GM18498 (cell line): ENCODE results near the gene FAM124B.
"Not testable (repeated sequence)": the region's sequence is repeated elsewhere in the genome, so short reads cannot be mapped to it uniquely, and the experiment has no call there.

Experiments used
- ATAC-seq: cut with Tn5 transposase; IDR thresholded peaks from one replicate; pipeline ENCODE4 v1.9.1; 2021; ENCODE audit warnings: mild to moderate bottlenecking, moderate library complexity; ENCODE audit not compliant: unreplicated experiment

The FAM124B gene

DNA sequence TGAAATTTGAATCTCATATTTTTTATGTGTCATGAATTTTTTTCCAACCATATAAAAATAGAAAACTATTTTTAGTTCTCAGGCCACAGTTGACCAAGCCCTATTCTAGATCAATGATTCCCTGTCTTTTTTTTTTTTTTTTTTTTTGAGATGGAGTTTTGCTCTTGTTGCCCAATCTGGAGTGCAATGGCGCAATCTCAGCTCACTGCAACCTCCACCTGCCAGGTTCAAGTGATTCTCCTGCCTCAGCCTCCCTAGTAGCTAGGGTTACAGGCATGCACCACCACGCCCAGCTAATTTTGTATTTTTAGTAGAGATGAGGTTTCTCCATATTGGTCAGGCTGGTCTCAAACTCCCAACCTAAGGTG is 19.6 kb downstream of the FAM124B start:
- ATAC-seq: not testable (repeated sequence)

DNA sequence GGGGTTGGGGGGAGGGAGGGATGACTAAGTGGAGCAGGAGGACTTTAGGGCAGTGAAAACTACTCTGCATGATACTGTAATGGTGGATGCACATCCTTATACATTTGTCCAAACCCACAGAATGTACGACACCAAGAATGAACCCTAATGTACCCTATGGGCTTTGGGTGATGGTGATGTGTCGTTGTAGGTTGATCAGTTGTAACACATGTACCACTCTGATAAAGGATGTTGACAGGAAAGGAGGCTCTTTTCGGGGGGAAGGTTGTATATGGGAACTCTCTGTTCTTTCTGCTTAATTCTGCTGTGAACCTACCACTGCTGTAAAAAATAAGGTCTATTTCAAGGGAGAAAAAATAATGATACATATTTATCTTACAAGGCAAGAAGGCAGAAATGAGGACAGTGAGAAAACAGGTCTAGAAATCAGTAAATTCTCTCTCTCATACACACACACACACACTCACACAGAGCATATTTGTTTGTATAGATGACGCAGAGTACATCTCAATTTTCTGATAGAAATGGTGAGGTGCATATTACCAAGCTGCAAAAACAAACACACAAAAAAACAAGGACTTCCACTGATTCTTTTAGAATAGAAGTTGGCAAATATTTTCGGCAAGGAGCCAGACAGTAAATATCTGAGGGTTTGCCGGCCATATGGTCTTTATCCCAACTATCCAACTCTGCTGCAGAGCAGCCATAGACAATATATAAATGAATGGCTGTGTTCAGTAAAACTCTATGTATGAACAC is 20.2 kb downstream of the FAM124B start:
- no peak for ATAC-seq

DNA sequence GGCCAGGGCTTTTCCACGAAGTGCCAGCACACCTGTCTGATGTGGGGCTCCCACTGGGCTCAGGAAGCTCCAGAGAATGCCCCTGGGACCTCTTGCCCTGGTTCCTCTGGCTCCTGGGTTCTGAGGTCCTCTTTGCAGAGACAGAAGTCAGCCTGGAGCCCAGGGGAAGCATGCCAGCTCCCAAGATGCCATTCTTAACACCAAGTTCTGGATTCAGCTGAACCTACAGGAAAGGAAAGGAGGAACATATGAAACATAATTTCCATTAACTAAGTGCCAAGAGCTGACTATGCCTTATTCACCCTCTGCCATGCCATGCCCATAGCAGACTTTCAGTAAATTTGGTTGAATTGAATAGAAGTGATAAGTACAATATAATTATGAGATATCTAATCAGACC is 21.9 kb downstream of the FAM124B start:
- ATAC-seq: no peak

DNA sequence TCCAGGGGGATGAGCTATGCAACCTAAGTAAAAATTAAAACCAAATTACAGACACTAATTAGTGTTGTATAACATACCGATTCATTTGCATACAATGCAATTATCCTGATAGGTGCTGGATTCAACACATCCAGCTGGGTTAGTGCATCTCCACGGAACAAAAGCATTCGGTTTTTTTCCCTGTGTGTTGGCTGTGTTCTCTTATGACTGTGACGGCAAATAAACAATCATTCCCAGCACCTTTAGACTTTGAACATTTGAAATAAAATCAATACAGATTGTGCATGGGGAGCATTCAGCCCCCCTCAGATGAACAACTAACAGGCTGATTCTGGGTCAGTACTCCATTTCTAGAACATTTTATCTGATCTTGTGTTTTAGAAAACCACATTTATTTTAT is 22.7 kb downstream of the FAM124B start:
- ATAC-seq: no peak

DNA sequence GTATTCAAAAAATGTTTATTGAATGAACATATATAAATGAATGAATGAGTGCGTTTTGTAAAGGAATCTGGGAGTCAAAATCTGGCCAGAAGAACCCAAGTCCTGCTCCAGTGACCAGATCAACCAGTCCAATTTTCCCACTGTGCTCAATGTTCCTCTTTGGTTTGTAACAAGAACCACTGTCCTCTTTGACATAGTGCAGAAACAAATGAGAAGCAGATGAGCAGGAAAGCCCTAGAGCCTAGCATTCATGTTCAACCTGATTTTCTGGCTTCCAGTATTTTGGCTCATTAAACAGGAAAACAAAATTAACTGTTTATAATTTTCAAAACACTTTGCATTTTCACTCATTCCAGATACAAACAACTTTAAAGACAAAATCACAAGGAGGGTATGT is 23.2 kb downstream of the FAM124B start:
- no peak for ATAC-seq

DNA sequence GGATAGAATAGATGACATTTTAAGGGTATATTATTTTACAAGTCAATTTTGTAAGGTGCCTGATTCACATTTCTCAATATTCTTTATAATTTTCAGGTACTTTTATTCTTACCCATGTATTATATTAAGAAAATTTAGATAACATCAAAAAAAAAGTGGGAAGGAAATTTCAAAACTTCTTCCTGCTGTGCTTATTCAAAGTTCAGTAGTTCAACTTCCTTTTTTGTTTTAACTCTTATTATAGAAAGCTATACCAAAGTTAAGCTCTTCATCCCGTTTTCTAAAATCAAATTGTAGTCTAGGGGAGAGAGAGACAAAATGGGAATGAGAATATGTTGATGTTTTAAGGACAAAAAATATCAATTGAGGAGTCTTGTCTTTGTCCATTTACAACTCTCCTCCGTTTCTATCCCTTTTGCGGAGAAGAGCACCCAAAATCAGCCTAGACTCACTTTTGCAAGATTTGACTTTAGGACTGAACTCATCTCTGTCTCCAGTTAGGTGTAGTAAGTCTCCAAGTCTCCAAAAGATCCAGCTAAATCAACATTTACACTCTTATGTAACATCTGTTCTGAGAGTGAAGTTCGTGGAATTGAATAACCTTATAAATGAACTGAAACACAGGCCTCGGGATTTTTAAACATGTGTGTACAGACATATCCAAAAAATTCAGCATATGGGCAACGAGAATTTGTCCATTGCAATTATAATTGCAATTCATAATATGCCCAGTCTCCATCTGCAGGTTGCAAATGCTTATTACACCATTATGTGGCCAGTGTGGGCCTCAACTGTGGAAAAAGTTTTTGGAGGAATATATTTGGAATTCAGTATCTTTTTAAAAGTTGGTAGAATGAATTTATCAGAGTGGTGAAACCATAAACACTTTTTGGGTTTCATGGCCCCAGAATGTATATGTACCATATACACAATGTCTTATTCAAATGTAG is 23.9 kb downstream of the FAM124B start:
- ATAC-seq: no peak

DNA sequence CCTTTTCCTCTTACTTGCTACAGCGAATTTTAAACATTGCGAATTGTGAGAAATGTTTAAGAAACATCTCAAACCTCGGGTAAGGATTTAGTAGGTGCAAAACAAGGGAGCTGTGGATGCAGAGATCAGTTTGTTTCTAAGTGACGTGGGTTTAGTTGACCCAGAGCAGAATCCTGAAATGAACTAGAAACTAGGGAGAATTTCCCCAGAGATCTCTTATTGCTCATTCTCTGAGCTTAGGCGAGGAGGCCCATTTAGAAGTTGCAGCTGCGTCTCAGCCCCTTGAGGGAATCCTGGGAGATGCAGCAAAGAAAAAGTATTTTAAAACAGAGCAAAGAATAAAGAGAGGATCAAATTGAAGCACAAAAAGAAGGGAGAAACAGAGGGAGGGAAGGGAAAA is 29.3 kb downstream of the FAM124B start:
- no peak for ATAC-seq

DNA sequence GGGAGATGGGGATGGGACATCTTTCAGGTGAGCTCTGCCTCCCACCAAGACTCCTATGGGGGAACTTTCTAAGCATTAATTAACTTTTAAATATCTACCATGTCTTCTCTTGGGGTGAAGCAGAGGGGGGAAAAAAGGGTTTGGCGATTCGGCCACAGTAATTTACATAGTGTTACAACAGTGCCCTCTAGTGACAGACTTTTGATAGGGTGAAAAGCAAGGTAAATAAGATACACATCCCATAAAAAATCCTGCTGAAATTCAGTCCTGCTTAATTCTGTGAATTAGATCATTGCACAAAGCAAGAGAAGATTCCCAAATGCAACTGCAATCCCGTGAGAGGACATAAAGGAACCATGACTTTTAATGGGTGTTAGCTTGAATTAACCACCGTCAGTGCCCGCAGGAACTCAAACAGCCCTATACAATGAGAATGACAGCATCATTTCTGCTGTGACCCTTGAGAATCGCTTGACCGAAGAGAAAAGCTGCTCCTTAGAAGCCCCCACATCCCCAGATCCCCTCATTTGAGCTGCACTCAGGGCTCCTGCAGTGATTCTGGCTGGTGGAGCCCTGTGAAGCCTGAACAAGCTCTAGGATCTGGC is 32.8 kb downstream of the FAM124B start:
- ATAC-seq: no peak

DNA sequence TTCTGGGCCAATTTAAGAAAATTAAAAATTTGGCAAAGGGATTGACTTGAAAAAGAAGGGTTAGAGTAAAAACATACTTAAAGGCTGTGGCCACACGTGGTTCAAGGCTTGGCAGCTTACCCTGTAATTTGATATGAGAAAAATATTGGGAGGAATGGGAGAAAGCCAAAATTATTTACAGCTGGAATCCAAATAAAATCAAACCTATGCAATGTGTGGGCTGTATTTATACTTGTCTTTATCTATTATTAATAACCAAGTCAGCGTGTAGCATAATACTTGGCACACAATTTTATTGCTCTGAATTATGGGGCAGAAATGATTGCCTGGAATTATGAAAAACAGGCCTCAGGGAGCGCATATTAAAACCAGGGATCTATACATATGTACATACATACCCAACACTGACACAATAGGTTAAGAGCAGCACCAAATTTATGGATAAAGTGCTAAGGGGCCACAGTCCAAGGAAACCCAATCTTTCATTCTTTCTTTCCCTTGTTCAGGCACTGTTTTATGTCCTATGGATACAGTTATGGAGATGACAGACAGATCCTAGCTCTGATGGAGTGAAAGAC is 35.6 kb downstream of the FAM124B start:
- ATAC-seq: no peak

DNA sequence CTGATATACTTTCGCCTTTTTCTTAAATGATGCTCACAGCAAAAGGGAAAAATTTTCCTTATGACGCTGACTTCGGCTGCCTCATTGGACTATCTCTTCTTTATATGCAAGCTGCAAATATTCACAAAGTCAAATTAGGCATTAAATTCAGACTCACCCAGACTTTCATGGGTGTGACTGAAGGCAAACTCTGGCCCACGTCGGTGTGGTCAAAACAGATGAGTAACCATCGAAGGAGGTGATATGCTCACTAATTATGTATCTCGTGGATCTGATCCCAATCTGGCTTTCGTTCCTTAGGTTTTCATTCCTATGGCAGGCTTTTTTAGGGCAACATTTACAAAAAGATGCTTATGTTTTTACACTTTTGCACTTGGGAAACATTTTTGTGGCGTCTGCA is 36.6 kb downstream of the FAM124B start:
- no peak for ATAC-seq

DNA sequence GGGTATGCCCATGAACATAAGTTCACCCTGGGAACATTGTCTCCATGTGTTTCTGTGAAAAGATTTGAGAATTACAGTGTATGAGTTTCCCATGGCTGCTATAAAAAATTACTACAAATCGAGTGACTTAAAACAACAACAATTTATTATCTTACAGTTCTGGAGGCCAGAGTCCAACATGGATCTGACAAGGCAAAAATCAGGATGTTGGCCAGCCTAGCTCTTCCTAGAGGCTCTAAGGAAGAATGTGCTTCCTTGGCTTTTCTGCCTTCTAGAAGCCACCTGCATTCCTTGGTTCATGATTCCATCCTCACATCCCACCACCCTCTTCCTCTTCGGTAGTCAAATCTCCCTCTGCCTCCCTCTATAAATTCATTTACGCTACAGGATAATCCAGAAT is 38.6 kb downstream of the FAM124B start:
- ATAC-seq: no peak

DNA sequence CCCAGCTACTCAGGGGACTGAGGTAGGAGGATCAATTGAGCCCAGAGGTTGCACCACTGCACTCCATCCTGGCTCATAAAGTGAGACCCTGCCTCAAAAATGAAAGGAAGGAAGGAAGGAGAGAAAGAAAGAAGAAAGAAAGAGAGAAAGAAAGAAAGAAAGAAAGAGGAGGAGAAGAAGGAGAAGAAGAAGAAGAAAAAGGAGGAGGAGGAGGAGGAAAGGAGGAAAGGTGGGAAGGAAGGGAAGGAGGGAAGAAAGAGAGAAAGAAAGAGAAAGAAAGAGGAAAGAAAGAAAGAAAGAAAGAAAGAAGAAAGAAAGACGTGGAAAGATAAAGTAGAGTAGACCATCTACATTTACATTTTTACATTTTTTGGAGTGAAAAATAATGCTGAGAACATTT is 39.8 kb downstream of the FAM124B start:
- no peak for ATAC-seq

DNA sequence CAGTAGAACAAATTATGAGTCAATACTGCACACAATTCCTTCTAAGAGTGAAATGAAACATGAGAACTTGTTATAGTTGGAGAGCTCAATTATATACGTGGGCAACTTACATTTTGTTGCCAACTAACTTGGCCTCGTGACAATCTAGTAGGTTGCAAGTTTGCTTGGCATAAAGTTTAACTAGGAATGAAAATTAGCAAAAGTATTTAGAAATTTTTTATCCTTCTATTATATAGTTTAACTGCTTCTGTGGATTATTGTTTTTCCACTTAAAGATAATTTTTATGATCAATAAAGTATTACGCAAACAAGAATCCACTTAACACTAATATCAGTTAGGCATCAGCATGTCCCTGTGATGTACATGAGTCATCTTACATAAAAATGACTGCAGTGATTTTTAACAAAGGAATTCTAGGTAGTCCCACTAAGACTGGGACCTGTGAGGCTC is 41.1 kb downstream of the FAM124B start:
- no peak for ATAC-seq

DNA sequence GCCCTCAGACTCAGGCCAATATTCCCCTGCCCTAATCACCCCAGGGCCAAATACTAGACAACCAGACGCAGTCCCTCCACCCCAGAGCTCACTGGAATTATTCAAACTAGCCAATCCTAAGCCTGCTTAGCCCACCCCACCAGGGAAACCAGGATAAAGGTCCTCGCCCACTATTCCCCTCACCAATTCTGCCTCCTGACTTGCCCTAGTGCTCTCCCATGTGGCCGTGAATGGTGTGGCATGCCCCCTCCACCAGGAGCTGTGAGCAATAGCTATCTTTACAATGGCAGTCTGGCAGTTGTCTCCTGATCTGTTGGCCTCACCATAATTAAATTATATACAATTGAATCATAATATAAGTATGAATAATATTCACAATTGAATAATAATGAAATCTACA is 42.3 kb downstream of the FAM124B start:
- no peak for ATAC-seq

DNA sequence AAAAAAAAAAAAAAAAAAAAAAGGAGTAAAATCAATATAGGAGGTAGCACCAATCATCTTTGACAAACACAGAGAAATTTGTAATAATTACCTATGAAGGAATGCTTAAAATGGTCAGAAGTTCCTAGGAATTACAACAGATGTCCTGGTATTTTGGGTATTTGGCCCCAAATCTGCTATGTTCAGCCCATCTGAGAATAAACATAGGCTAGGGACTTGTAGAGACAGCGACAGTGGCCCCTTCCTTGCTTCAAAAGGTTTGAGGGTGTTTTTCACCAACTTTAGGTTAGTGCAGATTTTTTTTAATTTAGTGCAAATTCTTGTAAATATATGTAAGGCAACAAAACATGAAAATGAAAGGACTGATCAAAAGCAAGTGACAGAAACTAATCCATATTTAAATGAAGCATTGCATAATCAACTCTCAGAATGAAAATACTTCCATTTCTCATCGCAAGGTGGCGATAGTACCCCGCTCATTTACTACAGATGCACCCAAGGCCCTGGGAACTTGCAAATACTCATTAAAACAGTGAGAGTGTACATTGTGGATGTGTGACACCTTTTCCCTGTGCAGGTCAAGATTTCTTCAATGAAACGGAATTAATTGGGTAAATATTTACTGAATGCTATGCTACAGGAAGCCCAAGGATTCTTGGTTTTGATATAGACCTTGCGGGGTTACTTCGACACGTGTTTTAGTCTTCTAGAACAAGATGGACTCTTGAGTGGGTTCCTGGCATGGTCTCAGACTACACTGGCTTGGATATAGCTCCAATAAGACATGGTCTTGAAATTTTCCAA is 44.6 kb downstream of the FAM124B start:
- ATAC-seq: peak; percentile 91

DNA sequence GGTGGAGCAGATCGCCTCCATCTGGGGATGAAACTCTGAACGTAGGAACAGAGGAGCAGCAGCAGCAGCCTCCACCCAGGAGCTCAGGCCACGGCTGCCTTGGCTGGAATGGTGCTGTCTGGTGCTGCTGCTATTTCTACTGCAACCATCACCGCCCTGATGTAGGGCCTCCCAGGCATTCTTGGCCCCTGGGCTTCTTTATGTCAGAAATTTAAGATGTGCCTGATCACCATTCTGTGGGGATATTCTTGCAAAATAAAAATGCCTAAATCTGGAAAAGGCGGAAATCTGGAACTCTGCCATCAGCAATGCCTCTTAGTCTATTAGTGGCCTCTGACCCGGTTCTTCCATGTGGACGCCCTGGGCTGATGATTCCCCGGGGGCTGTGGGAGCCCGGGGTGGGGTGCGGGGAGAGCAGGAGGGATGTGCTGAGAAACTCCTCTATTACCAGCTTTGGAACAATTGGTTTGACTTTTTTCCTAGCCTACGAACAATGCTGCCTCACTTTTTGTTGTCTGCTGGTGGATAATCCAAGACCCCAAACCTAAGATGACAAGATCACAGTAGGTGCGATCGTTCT is 47.2 kb downstream of the FAM124B start:
- ATAC-seq: no peak

DNA sequence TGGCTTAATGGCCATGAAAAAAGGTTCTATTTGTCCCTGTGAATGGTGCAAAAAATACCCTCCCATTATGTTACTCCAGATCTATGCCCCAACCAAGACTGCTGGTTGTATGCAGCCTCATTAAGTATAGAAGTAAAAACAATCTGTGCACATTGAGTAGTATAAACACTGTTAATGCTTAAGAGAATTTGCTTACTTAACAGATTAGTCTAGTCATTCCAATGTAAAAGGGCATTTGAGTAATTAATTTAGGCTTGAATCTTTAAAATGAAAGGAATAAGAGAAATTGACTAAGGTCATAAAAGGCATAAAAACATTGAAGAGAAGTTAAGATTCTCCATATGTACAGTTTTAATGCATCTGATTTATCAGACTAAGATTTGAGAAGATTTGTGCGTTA is 51.2 kb downstream of the FAM124B start:
- no peak for ATAC-seq

DNA sequence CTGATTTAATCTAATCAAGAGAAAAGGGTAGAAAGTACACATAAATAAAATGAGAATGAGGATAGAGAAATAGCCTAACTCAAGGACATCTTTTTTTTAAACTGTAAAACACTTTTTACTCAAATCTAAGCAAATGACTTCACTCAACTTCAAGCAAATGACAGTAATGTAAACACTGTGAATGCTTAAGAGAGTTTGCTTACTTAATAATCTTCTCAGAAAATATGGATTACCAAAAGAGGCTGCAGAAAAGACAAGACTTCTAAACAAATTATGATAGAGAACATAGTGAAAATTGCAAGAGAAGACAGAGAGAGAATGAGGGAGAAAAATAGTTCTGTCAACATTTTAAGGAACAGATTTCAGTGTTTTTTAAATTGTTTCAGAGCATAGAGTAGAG is 52.5 kb downstream of the FAM124B start:
- no peak for ATAC-seq

DNA sequence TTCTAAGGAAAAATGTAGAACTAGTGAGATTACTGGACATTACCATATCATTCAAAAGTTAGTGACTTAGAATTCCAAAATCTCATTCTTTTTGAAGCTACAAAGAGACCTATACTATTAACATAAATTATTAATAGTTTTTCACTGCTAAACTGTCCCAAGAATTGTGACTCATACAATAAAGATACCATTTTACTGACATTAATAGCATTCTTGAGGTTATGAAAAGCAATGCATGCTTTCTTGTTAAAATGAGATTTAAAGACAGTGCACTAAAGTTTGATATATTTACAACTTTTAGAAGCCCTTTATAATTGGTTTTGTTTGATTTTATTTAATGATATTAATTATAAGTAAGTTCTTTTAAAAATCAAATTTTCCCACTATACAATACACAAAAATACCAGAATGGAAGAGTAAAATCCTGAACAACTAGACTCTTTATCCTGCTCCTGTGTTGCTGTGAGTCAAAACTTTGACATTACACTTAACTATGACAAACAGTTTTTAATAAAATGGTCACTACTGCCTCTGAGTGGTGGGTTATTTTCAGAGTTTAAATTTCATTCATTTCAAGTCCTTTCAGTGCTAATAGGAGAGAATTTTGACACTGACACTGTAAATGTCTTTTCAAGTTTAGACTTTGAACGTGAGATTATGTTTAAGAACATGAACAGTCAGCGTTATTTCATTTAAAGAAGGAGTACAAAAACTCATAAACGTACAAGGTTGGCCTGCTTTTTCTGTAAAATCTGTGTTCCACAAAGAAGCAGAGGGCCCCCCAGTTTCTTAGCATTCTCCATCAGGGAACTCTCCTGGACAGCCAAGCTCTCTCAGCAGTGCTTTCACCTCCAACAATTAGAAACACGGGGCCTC is 54.5 kb downstream of the FAM124B start:
- no peak for ATAC-seq
